ENCODE data around the gene POC5. TPM values are rescaled to one million over a fixed set of nuclear protein-coding genes. Genes with fewer than 3 reads are reported as not detected.
"Not testable (repeated sequence)": the region's sequence is repeated elsewhere in the genome, so short reads cannot be mapped to it uniquely, and the experiment has no call there.

POC5 gene
- total RNA-seq, 1 donor, result 11.8 TPM

GRCh38 chr5:75706775-75707174 is 10.5 kb downstream of the POC5 start:
- no peak for DNase-seq (ENCODE audit: low read depth in 2 of 3, low spot score in 2 of 3)

GRCh38 chr5:75706016-75706415 is 11.2 kb downstream of the POC5 start:
- no peak for DNase-seq (ENCODE audit: low read depth in 2 of 3, low spot score in 2 of 3)

GRCh38 chr5:75701856-75702255 is 15.4 kb downstream of the POC5 start:
- DNase-seq (ENCODE audit: low read depth in 2 of 3, low spot score in 2 of 3), result no peak

GRCh38 chr5:75695472-75696351 is 21.5 kb downstream of the POC5 start:
- DNase-seq (ENCODE audit: low read depth in 2 of 3, low spot score in 2 of 3), result not testable (repeated sequence)

- DNase-seq (ENCODE audit: low read depth in 2 of 3, low spot score in 2 of 3), result no peak
Observed at GRCh38 chr5:75694781-75695180, 22.5 kb downstream of the POC5 start.

- peak in 1 of 3 donors; percentile 38 for DNase-seq (ENCODE audit: low read depth in 2 of 3, low spot score in 2 of 3)
Observed at GRCh38 chr5:75690669-75691068, 26.6 kb downstream of the POC5 start.

- no peak for DNase-seq (ENCODE audit: low read depth in 2 of 3, low spot score in 2 of 3)
Observed at GRCh38 chr5:75686480-75686879, 30.8 kb downstream of the POC5 start.

- DNase-seq (ENCODE audit: low read depth in 2 of 3, low spot score in 2 of 3), result no peak
Observed at GRCh38 chr5:75685141-75685540, 32.1 kb downstream of the POC5 start.

GRCh38 chr5:75681125-75681830 is 36.0 kb downstream of the POC5 start:
- DNase-seq (ENCODE audit: low read depth in 2 of 3, low spot score in 2 of 3), result peak in 2 of 3 donors; percentile 35 to 76

- DNase-seq (ENCODE audit: low read depth in 2 of 3, low spot score in 2 of 3), result no peak
Observed at GRCh38 chr5:75678155-75678554, 39.1 kb downstream of the POC5 start.

- DNase-seq (ENCODE audit: low read depth in 2 of 3, low spot score in 2 of 3), result no peak
Observed at GRCh38 chr5:75677607-75678006, 39.6 kb downstream of the POC5 start.

GRCh38 chr5:75675783-75676182 is 41.5 kb downstream of the POC5 start:
- DNase-seq (ENCODE audit: low read depth in 2 of 3, low spot score in 2 of 3), result no peak

- DNase-seq (ENCODE audit: low read depth in 2 of 3, low spot score in 2 of 3), result no peak
Observed at GRCh38 chr5:75672616-75673015, 44.6 kb downstream of the POC5 start.

- DNase-seq (ENCODE audit: low read depth in 2 of 3, low spot score in 2 of 3), result no peak
Observed at GRCh38 chr5:75671506-75671905, 45.7 kb downstream of the POC5 start.

GRCh38 chr5:75670577-75670976 is 46.7 kb downstream of the POC5 start:
- DNase-seq (ENCODE audit: low read depth in 2 of 3, low spot score in 2 of 3), result no peak

- DNase-seq (ENCODE audit: low read depth in 2 of 3, low spot score in 2 of 3), result peak in 2 of 3 donors; percentile 92
Observed at GRCh38 chr5:75668977-75669689, 48.1 kb downstream of the POC5 start.

- no peak for DNase-seq (ENCODE audit: low read depth in 2 of 3, low spot score in 2 of 3)
Observed at GRCh38 chr5:75668445-75668844, 48.8 kb downstream of the POC5 start.

- DNase-seq (ENCODE audit: low read depth in 2 of 3, low spot score in 2 of 3), result no peak
Observed at GRCh38 chr5:75667586-75667985, 49.7 kb downstream of the POC5 start.

GRCh38 chr5:75666801-75667200 is 50.4 kb downstream of the POC5 start:
- no peak for DNase-seq (ENCODE audit: low read depth in 2 of 3, low spot score in 2 of 3)

- no peak for DNase-seq (ENCODE audit: low read depth in 2 of 3, low spot score in 2 of 3)
Observed at GRCh38 chr5:75664979-75665378, 52.3 kb downstream of the POC5 start.

- DNase-seq (ENCODE audit: low read depth in 2 of 3, low spot score in 2 of 3), result no peak
Observed at GRCh38 chr5:75663579-75664284, 53.5 kb downstream of the POC5 start.

Data from hematopoietic multipotent progenitor cell (in vitro differentiated cells).